IMR-90 (cell line): ENCODE results near the gene ITIH5. TPM values are rescaled to one million over a fixed set of nuclear protein-coding genes. Genes with fewer than 3 reads are reported as not detected.

ENCODE experiments used
- ATAC-seq: fragments of 200-7000 bp; cut with Tn5 transposase; 2 replicates; pipeline ENCODE4 v1.9.1; 2020; ENCODE audit warnings: low read depth, mild to moderate bottlenecking, moderate library complexity
- BruUV-seq: library from RNA; stranded (reverse); fragments of 400-500 nt; replicated peaks from 2 replicates; lab custom pipeline; 2021; lab: Mats Ljungman, UMichigan
- CTCF ChIA-PET: fragments of 300-600 bp; formaldehyde crosslinking; extraction: SDS; loops from one replicate; lab custom pipeline; 2021; ENCODE audit warnings: antibody characterized with exemption; lab: Yijun Ruan, JAX
- POLR2A ChIA-PET: fragments of 300-600 bp; sonication (Branson Sonifier 250); formaldehyde crosslinking; loops from one replicate; lab custom pipeline; 2022; ENCODE audit warnings: antibody characterized with exemption; ENCODE audit not compliant: unreplicated experiment; lab: Charles Lee
- DNase-seq: peaks from one replicate; pipeline ENCODE4 v3.0.0; 2013
- H2AFZ ChIP-seq: replicated peaks from 2 replicates; pipeline ENCODE3; 2013; ENCODE audit warnings: low read length, mild to moderate bottlenecking; ENCODE audit not compliant: poor library complexity
- H2AK5ac ChIP-seq: 2 replicates; pipeline ENCODE4 v1.6.1; 2013; ENCODE audit warnings: low read depth, low read length, inconsistent platforms
- H2AK9ac ChIP-seq: replicated peaks from 2 replicates; pipeline ENCODE3; 2013; ENCODE audit warnings: mild to moderate bottlenecking, low read depth, low read length, moderate library complexity; ENCODE audit not compliant: poor library complexity
- H2BK120ac ChIP-seq: 2 replicates; pipeline ENCODE4 v1.6.1; 2013; ENCODE audit warnings: low read depth, low read length, inconsistent platforms
- H2BK15ac ChIP-seq: 3 replicates; pipeline ENCODE4 v1.6.1; 2013; ENCODE audit warnings: low read depth, low read length, inconsistent platforms
- H2BK20ac ChIP-seq: 2 replicates; pipeline ENCODE4 v1.6.1; 2013; ENCODE audit warnings: low read depth, mild to moderate bottlenecking, inconsistent platforms, low read length, moderate library complexity
- H2BK5ac ChIP-seq: 2 replicates; pipeline ENCODE4 v1.6.1; 2013; ENCODE audit warnings: mild to moderate bottlenecking, low read depth, low read length, inconsistent platforms; ENCODE audit not compliant: poor library complexity, severe bottlenecking
- H3K14ac ChIP-seq: replicated peaks from 2 replicates; pipeline ENCODE4 v1.6.1; 2013; ENCODE audit warnings: low read depth, low read length, inconsistent platforms
- H3K18ac ChIP-seq: 2 replicates; pipeline ENCODE4 v1.6.1; 2013; ENCODE audit warnings: low read depth, low read length, control low read depth
- H3K23ac ChIP-seq: 2 replicates; pipeline ENCODE4 v1.6.1; 2013; ENCODE audit warnings: low read depth, low read length, inconsistent platforms
- H3K27ac ChIP-seq: 2 replicates; pipeline ENCODE4 v1.5.1; 2013; ENCODE audit warnings: mild to moderate bottlenecking, control low read depth, low read length; ENCODE audit not compliant: insufficient read depth
- H3K27me3 ChIP-seq: 2 replicates; pipeline ENCODE4 v1.6.1; 2013; ENCODE audit warnings: low read length; ENCODE audit not compliant: control insufficient read depth, insufficient read depth
- H3K36me3 ChIP-seq: 2 replicates; pipeline ENCODE4 v1.6.1; 2013; ENCODE audit warnings: low read length, mixed read lengths; ENCODE audit not compliant: control insufficient read depth, insufficient read depth
- H3K4ac ChIP-seq: 2 replicates; pipeline ENCODE4 v1.6.1; 2013; ENCODE audit warnings: low read depth, low read length, inconsistent platforms
- H3K4me1 ChIP-seq: 2 replicates; pipeline ENCODE4 v1.6.1; 2013; ENCODE audit warnings: low read length, mixed read lengths; ENCODE audit not compliant: control insufficient read depth, insufficient read depth
- H3K4me2 ChIP-seq: 2 replicates; pipeline ENCODE4 v1.6.1; 2013; ENCODE audit warnings: low read depth, mild to moderate bottlenecking, control low read depth, low read length, moderate library complexity
- H3K4me3 ChIP-seq: 2 replicates; pipeline ENCODE4 v1.5.1; 2013; ENCODE audit warnings: low read depth, mild to moderate bottlenecking, control low read depth, low read length, moderate library complexity; ENCODE audit not compliant: insufficient read depth
- H3K56ac ChIP-seq: 2 replicates; pipeline ENCODE4 v1.6.1; 2013; ENCODE audit warnings: low read length, inconsistent platforms; ENCODE audit not compliant: insufficient read depth; ENCODE audit errors: extremely low read depth
- H3K79me1 ChIP-seq, 2 experiments: 2 replicates each; pipeline ENCODE4 v1.6.1; 2013; ENCODE audit warnings: low read length in 2 of 2, inconsistent platforms in 1 of 2, low read depth in 1 of 2
- H3K9ac ChIP-seq: 2 replicates; pipeline ENCODE4 v1.6.1; 2013; ENCODE audit warnings: low read depth, low read length, control low read depth
- H3K9me1 ChIP-seq: 2 replicates; pipeline ENCODE4 v1.6.1; 2013; ENCODE audit warnings: low read length, inconsistent platforms; ENCODE audit not compliant: insufficient read depth
- H3K9me3 ChIP-seq: 2 replicates; pipeline ENCODE4 v1.6.1; 2013; ENCODE audit warnings: low read length; ENCODE audit not compliant: control insufficient read depth, insufficient read depth
- H4K20me1 ChIP-seq: 2 replicates; pipeline ENCODE4 v1.6.1; 2013; ENCODE audit warnings: low read length, inconsistent platforms; ENCODE audit not compliant: insufficient read depth
- H4K5ac ChIP-seq: 2 replicates; pipeline ENCODE4 v1.6.1; 2013; ENCODE audit warnings: mild to moderate bottlenecking, low read depth, low read length, control low read depth
- H4K8ac ChIP-seq, 2 experiments: 2 replicates each; pipeline ENCODE4 v1.6.1; 2013; ENCODE audit warnings: low read depth in 2 of 2, low read length in 2 of 2, control low read depth in 1 of 2, inconsistent platforms in 1 of 2
- H4K91ac ChIP-seq: 2 replicates; pipeline ENCODE4 v1.6.1; 2013; ENCODE audit warnings: low read depth, low read length, inconsistent platforms; ENCODE audit not compliant: insufficient read depth
- BHLHE40 ChIP-seq: fragments of 150-350 bp; IDR thresholded peaks from 2 replicates; pipeline ENCODE4 v1.6.1; 2016; ENCODE audit warnings: mild to moderate bottlenecking, low read depth, low read length
- CHD1 ChIP-seq: IDR thresholded peaks from 2 replicates; pipeline ENCODE4 v1.6.1; 2012; ENCODE audit warnings: low read depth, low read length, improper control_type of control experiment
- MXI1 ChIP-seq: IDR thresholded peaks from 2 replicates; pipeline ENCODE4 v1.6.1; 2012; ENCODE audit warnings: low read depth, mild to moderate bottlenecking, low read length, moderate library complexity, borderline replicate concordance
- NFE2L2 ChIP-seq: fragments of 150-350 bp; IDR thresholded peaks from 2 replicates; pipeline ENCODE4 v1.6.1; 2016; ENCODE audit warnings: low read depth, mild to moderate bottlenecking, low read length
- POLR2A ChIP-seq: IDR thresholded peaks from 2 replicates; pipeline ENCODE4 v1.6.1; 2012; ENCODE audit warnings: mild to moderate bottlenecking, low read depth, low read length
- RAD21 ChIP-seq: IDR thresholded peaks from 2 replicates; pipeline ENCODE4 v1.6.1; 2012; ENCODE audit warnings: low read length, improper control_type of control experiment
- RCOR1 ChIP-seq: IDR thresholded peaks from 2 replicates; pipeline ENCODE4 v1.6.1; 2012; ENCODE audit warnings: mild to moderate bottlenecking, low read length, improper control_type of control experiment; ENCODE audit not compliant: insufficient replicate concordance
- RFX5 ChIP-seq: IDR thresholded peaks from 2 replicates; pipeline ENCODE4 v1.8.0; 2012; ENCODE audit warnings: low read depth, mild to moderate bottlenecking, low read length, moderate library complexity
- SMC3 ChIP-seq: fragments of 150-350 bp; IDR thresholded peaks from 2 replicates; pipeline ENCODE4 v1.6.1; 2016; ENCODE audit warnings: low read depth, mild to moderate bottlenecking, antibody characterized with exemption, low read length, moderate library complexity
- WGBS, 2 experiments: methylation state at CpG; one replicate each; pipeline versions ENCODE4 v1.1.5 to v1.1.7; 2013; ENCODE audit warnings: missing lambda C conversion rate in 2 of 2; ENCODE audit not compliant: insufficient read length in 1 of 2; ENCODE audit errors: extremely low coverage in 2 of 2; 5-methylcytosine and 5-hydroxymethylcytosine counted together
- dilution Hi-C: fragments of 300-500 bp; cut with HindIII; formaldehyde crosslinking; loops from one replicate; pipeline ENCODE4 v1.14.3; 2018; ENCODE audit warnings: low sequenced_read_pairs; ENCODE audit not compliant: unreplicated experiment
- in situ Hi-C: fragments of 300-500 bp; cut with MboI; formaldehyde crosslinking; loops from 3 replicates; pipeline ENCODE4 v1.14.3; 2019; ENCODE audit warnings: low sequenced_read_pairs, inconsistent platforms, mixed read lengths
- intact Hi-C: fragments of 100-400 bp; cut with micrococcal nuclease; formaldehyde crosslinking; loops from 2 replicates; pipeline ENCODE4 v1.10.0; 2022
- polyA plus RNA-seq, 3 experiments: library from polyadenylated mRNA; depleted of rRNA; stranded (reverse); fragments of >200 nt; gene quantifications; 2 replicates each; pipeline ENCODE4 v1.2.3, GENCODE V29; 2012; ENCODE audit warnings: low replicate concordance in 1 of 3
- total RNA-seq: library from RNA; depleted of rRNA; stranded (reverse); fragments of >200 nt; gene quantifications from 2 replicates; pipeline ENCODE4 v1.2.3, GENCODE V29; 2012
- TF ChIP-seq, protein P1 (sequence below): conservative IDR thresholded peaks from 2 replicates; pipeline ENCODE4 v1.5.1; 2012; ENCODE audit warnings: mild to moderate bottlenecking, low read depth, low read length, improper control_type of control experiment
- TF ChIP-seq, protein P2 (sequence below): fragments of 150-350 bp; IDR thresholded peaks from 2 replicates; pipeline ENCODE4 v1.6.1; 2016; ENCODE audit warnings: low read depth, mild to moderate bottlenecking, low read length, moderate library complexity, borderline replicate concordance

Gene ITIH5
- total and polyA plus RNA-seq, 2 of the 4 experiments (the other 2 are of a cell fraction): under 0.01 to 0.07 TPM

DNA sequence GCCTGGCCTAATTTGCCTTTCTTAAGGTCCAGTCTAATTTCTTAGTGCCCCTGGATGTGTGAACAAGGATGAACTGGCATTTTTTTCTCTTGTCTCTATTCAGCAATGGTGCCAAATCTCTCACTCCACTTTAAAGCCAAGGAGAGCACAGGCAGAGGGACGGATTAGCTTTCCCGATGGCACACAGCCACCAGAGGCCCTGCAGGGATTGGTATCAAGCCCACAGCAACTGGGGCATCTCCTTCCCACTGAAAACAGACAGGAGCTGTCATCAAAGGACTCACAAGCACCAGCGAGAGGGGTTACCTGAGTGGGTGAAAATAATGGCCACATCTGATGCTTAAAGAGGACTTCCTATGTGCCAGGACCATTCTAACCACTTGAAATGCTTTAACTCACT is 83.1 kb downstream of the ITIH5 start:
- CTCF ChIA-PET: no interaction called here
- Histone ChIP-seq H3K9me1 (no peaks in the 10 kb centered on the region), H3K23ac (no peak overlapping the region), H4K8ac (no peak overlapping the region), H4K20me1 (no peaks in the 10 kb centered on the region), H3K27me3 (peaks cover 4% of the 10 kb centered on the region; the same call in 1 of the 2 replicates), H2BK20ac (no peak overlapping the region), H3K79me1 (no peaks in the 10 kb centered on the region), H3K14ac (no peak overlapping the region), H3K36me3 (no peaks in the 10 kb centered on the region), H3K56ac (no peak overlapping the region), H2AK5ac (no peak overlapping the region), H4K5ac (no peak overlapping the region), H2BK120ac (no peak overlapping the region), H2BK5ac (no peak overlapping the region), H3K4me2 (no peak overlapping the region), H3K9ac (no peak overlapping the region), H3K4me1 (no peaks in the 10 kb centered on the region), H3K27ac (no peak overlapping the region), H2AFZ (no peak overlapping the region), H4K91ac (no peak overlapping the region), H3K4ac (no peak overlapping the region), H3K9me3 (no peaks in the 10 kb centered on the region), H2BK15ac (no peak overlapping the region), H3K18ac (no peak overlapping the region), H2AK9ac (no peak overlapping the region), H3K4me3 (no peak overlapping the region)
- in situ Hi-C loops: no loop called here
- TF ChIP-seq CHD1 (no peak), RCOR1 (no peak), BHLHE40 (no peak), RAD21 (no peak), NFE2L2 (no peak), MXI1 (no peak), RFX5 (no peak), POLR2A (no peak), SMC3 (no peak)
- TF ChIP-seq, protein P1, sequence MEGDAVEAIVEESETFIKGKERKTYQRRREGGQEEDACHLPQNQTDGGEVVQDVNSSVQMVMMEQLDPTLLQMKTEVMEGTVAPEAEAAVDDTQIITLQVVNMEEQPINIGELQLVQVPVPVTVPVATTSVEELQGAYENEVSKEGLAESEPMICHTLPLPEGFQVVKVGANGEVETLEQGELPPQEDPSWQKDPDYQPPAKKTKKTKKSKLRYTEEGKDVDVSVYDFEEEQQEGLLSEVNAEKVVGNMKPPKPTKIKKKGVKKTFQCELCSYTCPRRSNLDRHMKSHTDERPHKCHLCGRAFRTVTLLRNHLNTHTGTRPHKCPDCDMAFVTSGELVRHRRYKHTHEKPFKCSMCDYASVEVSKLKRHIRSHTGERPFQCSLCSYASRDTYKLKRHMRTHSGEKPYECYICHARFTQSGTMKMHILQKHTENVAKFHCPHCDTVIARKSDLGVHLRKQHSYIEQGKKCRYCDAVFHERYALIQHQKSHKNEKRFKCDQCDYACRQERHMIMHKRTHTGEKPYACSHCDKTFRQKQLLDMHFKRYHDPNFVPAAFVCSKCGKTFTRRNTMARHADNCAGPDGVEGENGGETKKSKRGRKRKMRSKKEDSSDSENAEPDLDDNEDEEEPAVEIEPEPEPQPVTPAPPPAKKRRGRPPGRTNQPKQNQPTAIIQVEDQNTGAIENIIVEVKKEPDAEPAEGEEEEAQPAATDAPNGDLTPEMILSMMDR: no peak
- TF ChIP-seq, protein P2, sequence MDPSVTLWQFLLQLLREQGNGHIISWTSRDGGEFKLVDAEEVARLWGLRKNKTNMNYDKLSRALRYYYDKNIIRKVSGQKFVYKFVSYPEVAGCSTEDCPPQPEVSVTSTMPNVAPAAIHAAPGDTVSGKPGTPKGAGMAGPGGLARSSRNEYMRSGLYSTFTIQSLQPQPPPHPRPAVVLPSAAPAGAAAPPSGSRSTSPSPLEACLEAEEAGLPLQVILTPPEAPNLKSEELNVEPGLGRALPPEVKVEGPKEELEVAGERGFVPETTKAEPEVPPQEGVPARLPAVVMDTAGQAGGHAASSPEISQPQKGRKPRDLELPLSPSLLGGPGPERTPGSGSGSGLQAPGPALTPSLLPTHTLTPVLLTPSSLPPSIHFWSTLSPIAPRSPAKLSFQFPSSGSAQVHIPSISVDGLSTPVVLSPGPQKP: no peak
- intact Hi-C loops: no loop called here
- no TSS peak for BruUV-seq
- DNase-seq (no peak), ATAC-seq (no peak)
- WGBS, 2 experiments: no CpG with 5 or more reads among the region's 3 CpGs
- POLR2A ChIA-PET: no interaction called here
- dilution Hi-C loops: no loop called here
